ENCODE data around the gene HOXB5. TPM values are rescaled to one million over a fixed set of nuclear protein-coding genes. Genes with fewer than 3 reads are reported as not detected.

Gene HOXB5
- total and polyA plus RNA-seq, 2 of the 4 experiments (the other 2 are of a cell fraction): 0.54 to 18.0 TPM

DNA sequence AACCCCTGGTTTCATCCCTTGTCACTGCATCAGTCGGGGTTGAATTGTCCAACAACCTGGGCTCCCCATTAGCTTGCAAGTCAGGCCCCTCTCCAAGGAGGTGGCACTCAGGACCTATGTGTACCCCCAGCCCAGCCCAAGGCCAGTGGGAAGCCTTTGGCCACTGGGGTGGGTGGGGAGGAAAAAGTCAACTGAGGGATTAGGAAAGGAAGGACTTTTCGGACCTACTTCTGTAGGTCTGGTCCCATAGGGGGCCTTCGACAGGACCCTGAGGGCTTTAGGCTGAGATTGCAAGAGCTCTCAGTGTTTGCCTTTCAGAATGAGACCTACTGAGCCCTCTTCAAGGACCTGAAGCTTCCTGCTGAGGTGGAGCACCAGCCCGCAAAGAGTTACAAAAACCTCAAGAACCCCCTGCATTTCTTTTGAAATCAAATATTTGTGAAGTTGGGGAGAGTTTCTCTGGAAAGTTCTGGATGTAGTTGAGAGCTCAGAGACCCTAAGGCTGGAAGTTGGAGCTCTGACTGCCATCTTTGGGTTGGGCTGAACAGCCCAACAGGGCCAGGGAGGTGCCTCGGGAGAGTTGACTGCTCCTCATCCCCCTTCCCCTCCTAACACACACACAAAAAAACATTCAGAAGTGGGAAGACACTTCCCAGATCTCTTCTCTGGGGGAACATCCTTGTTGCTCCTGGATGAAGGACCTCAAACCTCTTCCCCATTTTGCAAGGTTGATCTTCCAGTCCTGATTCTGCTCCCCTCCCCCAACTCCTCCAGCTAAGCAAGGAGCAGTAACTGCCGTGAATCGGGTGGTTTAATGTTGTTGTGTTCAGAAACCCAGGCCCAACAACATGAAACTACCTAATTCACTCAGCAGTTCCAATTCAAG is 38.4 kb upstream of the HOXB5 start (continued):
- no peak for TF ChIP-seq SMC3 (IDR thresholded peaks at IDR 0.05; ENCODE audit: low read depth, low read length)

DNA sequence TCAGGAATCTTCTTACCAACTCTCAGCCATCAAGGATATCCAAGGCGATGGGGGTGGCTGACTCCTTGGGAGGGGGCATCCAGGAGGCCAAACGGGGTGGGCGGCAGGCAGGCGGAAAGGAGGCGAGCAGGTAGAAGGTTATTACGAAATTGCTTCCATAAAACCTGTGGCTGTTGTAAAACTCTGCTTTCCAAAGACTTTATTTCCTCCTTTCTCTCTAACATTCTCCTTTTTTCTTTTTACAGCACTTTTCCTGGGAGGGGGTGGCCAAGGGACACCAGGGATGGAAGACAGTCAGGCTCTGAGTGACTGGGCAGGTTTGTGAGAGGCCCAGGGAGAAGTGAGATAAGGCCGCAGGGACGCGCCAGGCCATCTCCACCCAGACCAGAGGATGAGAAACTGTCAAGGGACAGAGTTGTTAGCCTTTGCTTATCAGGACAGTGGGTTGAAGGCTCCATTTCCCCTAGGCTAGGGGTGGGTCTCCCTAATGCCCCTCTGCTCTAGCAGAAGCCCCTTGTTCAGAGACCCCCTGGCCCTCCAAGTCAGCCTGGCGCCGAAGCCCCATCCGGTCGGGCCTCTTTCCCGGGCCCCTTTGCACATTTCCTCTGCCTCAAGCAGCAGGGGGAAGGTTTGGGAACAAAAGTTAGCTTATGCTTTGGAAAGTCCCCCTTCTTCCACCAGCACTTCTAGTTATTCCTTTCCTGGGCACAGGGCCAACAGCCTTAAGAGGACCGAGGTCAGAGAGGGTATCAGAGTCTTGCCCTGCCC is 37.5 kb upstream of the HOXB5 start:
- ChIA-PET POLR2A (ENCODE audit: unreplicated experiment) (no interaction called here), CTCF (no interaction called here)
- Histone ChIP-seq H2BK20ac (ENCODE audit: low read depth, low read length) (no peak overlapping the region), H3K56ac (ENCODE audit: extremely low read depth, insufficient read depth, low read length) (no peak overlapping the region), H4K8ac (ENCODE audit: low read depth in 2 of 2, low read length in 2 of 2) (no peak overlapping the region), H3K4me3 (ENCODE audit: insufficient read depth, low read depth, low read length) (no peak overlapping the region), H3K14ac (replicated peaks; ENCODE audit: low read depth, low read length) (no peak overlapping the region), H2AK9ac (replicated peaks; ENCODE audit: low read depth, low read length, poor library complexity) (no peak overlapping the region), H4K20me1 (ENCODE audit: insufficient read depth, low read length) (peaks cover 3% of the 10 kb centered on the region; the same call in 1 of the 2 replicates), H4K91ac (ENCODE audit: insufficient read depth, low read depth, low read length) (no peak overlapping the region), H3K4me1 (ENCODE audit: control insufficient read depth, insufficient read depth, low read length) (no peaks in the 10 kb centered on the region; the same call in 1 of the 2 replicates), H3K27me3 (ENCODE audit: control insufficient read depth, insufficient read depth, low read length) (peaks cover 98% of the 10 kb centered on the region), H3K9ac (ENCODE audit: low read depth, low read length) (no peak overlapping the region), H3K9me3 (ENCODE audit: control insufficient read depth, insufficient read depth, low read length) (peaks cover 39% of the 10 kb centered on the region), H2BK15ac (ENCODE audit: low read depth, low read length) (no peak overlapping the region), H2AK5ac (ENCODE audit: low read depth, low read length) (no peak overlapping the region), H3K4ac (ENCODE audit: low read depth, low read length) (no peak overlapping the region), H2AFZ (replicated peaks; ENCODE audit: low read length, poor library complexity) (no peak overlapping the region), H2BK5ac (ENCODE audit: low read depth, low read length, poor library complexity, severe bottlenecking) (no peak overlapping the region), H3K23ac (ENCODE audit: low read depth, low read length) (no peak overlapping the region), H3K9me1 (ENCODE audit: insufficient read depth, low read length) (no peaks in the 10 kb centered on the region), H4K5ac (ENCODE audit: low read depth, low read length) (no peak overlapping the region), H3K79me1 (ENCODE audit: low read depth in 1 of 2, low read length in 2 of 2) (no peaks in the 10 kb centered on the region), H2BK120ac (ENCODE audit: low read depth, low read length) (no peak overlapping the region), H3K4me2 (ENCODE audit: low read depth, low read length) (no peak overlapping the region), H3K36me3 (ENCODE audit: control insufficient read depth, insufficient read depth, low read length) (no peaks in the 10 kb centered on the region), H3K18ac (ENCODE audit: low read depth, low read length) (no peak overlapping the region), H3K27ac (ENCODE audit: insufficient read depth, low read length) (no peak overlapping the region)
- no TSS peak for BruUV-seq (replicated peaks)
- TF ChIP-seq MAFK (IDR thresholded peaks at IDR 0.05; ENCODE audit: low read depth, low read length) (no peak), MXI1 (IDR thresholded peaks at IDR 0.05; ENCODE audit: borderline replicate concordance, low read depth, low read length) (no peak)
- dilution Hi-C loops (cut with HindIII; ENCODE audit: low sequenced_read_pairs, unreplicated experiment) (no loop called here), in situ Hi-C loops (cut with MboI; ENCODE audit: low sequenced_read_pairs) (no loop called here), intact Hi-C loops (cut with micrococcal nuclease) (no loop called here)
- no peak for ATAC-seq (ENCODE audit: low read depth)
- no peak for DNase-seq
- WGBS, 2 experiments (ENCODE audit: extremely low coverage in 2 of 2, insufficient read length in 1 of 2): 0% methylated on average over 1 of the region's 15 CpGs; no CpG with 5 or more reads in 1 of the 2 experiments
